GM08714 (cell line): ENCODE measurements around the gene PDE8B.

ENCODE experiments used
- H3K4me3 ChIP-seq: fragments of 200-500 bp; sonication (Bioruptor generic); 2 replicates; pipeline ENCODE4 v1.5.1; 2014; ENCODE audit warnings: mild to moderate bottlenecking, low read length, inconsistent platforms
- ZNF274 ChIP-seq: IDR thresholded peaks from 2 replicates; pipeline ENCODE4 v1.6.1; 2012; ENCODE audit warnings: mild to moderate bottlenecking, low read depth, low read length

PDE8B gene

GRCh38 chr5:77305222-77305846, 94.9 kb downstream of the PDE8B start:
- H3K4me3 ChIP-seq: no peak overlapping the region
- no peak for TF ChIP-seq ZNF274

GRCh38 chr5:77305956-77306355, 95.5 kb downstream of the PDE8B start:
- H3K4me3 ChIP-seq: no peak overlapping the region
- TF ChIP-seq ZNF274: no peak

- no peak overlapping the region for H3K4me3 ChIP-seq
- TF ChIP-seq ZNF274: no peak
These were observed 96.1 kb downstream of the PDE8B start for GRCh38 chr5:77306531-77306930.

- TF ChIP-seq ZNF274: no peak
- H3K4me3 ChIP-seq: no peak overlapping the region
These were observed 97.9 kb downstream of the PDE8B start for GRCh38 chr5:77308154-77308960.

GRCh38 chr5:77309140-77309539, 98.7 kb downstream of the PDE8B start:
- no peak overlapping the region for H3K4me3 ChIP-seq
- TF ChIP-seq ZNF274: no peak

GRCh38 chr5:77310494-77311213, 100.2 kb downstream of the PDE8B start:
- TF ChIP-seq ZNF274: no peak

GRCh38 chr5:77311214-77311571, 100.7 kb downstream of the PDE8B start:
- no peak overlapping the region for H3K4me3 ChIP-seq
- TF ChIP-seq ZNF274: no peak

More at GRCh38 chr5:77310494-77311213, 100.2 kb downstream of the PDE8B start:
- no peak overlapping the region for H3K4me3 ChIP-seq

GRCh38 chr5:77312413-77312812, 101.9 kb downstream of the PDE8B start:
- H3K4me3 ChIP-seq: no peak overlapping the region
- no peak for TF ChIP-seq ZNF274

- no peak overlapping the region for H3K4me3 ChIP-seq
- no peak for TF ChIP-seq ZNF274
These were observed 106.6 kb downstream of the PDE8B start for GRCh38 chr5:77316871-77317661.

GRCh38 chr5:77318060-77318459, 107.6 kb downstream of the PDE8B start:
- H3K4me3 ChIP-seq: no peak overlapping the region
- no peak for TF ChIP-seq ZNF274

- no peak overlapping the region for H3K4me3 ChIP-seq
- no peak for TF ChIP-seq ZNF274
These were observed 108.8 kb downstream of the PDE8B start for GRCh38 chr5:77319117-77319804.

- no peak overlapping the region for H3K4me3 ChIP-seq
- TF ChIP-seq ZNF274: no peak
These were observed 111.4 kb downstream of the PDE8B start for GRCh38 chr5:77321793-77322394.

GRCh38 chr5:77322406-77322805, 111.9 kb downstream of the PDE8B start:
- no peak overlapping the region for H3K4me3 ChIP-seq
- TF ChIP-seq ZNF274: no peak
